ENCODE data around the gene SPAG5. TPM values are rescaled to one million over a fixed set of nuclear protein-coding genes. Genes with fewer than 3 reads are reported as not detected.

SPAG5 gene
- total and polyA plus RNA-seq, 2 experiments from 2014 or later, result 99.6 to 104 TPM

GRCh38 chr17:28555022-28555421 lies 43.8 kb downstream of the SPAG5 start:
- H3K4me1 Mint-ChIP-seq, result peaks cover 17% of the 10 kb centered on the region
- H3K27ac Mint-ChIP-seq, result no peak overlapping the region
- H3K36me3 Mint-ChIP-seq (ENCODE audit: low read depth), result peaks cover 42% of the 10 kb centered on the region
- no peak overlapping the region for H3K4me3 ChIP-seq
- no peak for DNase-seq (ENCODE audit: low spot score)
- peaks cover 8% of the 10 kb centered on the region for H3K79me2 ChIP-seq (replicated peaks; ENCODE audit: insufficient read depth)
- H3K27me3 ChIP-seq (ENCODE audit: insufficient read depth), result no peaks in the 10 kb centered on the region
- no peaks in the 10 kb centered on the region for H3K9me2 ChIP-seq (ENCODE audit: insufficient read depth)
- no peak for ATAC-seq
- peaks cover 13% of the 10 kb centered on the region for H3K27me3 Mint-ChIP-seq (ENCODE audit: insufficient read depth, low read depth, poor library complexity)
- no peak overlapping the region for H2AFZ ChIP-seq
- peaks cover 15% of the 10 kb centered on the region; the same call in 1 of the 2 replicates for H3K4me1 ChIP-seq (ENCODE audit: insufficient read depth)
- H3K4me2 ChIP-seq, result no peak overlapping the region
- H4K20me1 ChIP-seq (replicated peaks; ENCODE audit: insufficient read depth), result no peaks in the 10 kb centered on the region; the same call in 1 of the 2 replicates
- TF ChIP-seq REST (IDR thresholded peaks at IDR 0.05; ENCODE audit: unreplicated experiment) (no peak), ZNF462 (CRISPR knock-in tag; IDR thresholded peaks at IDR 0.05) (no peak), POLR2AphosphoS5 (IDR thresholded peaks at IDR 0.05; ENCODE audit: low read depth) (no peak), ETS1 (IDR thresholded peaks at IDR 0.05) (no peak), ZNF114 (CRISPR knock-in tag; IDR thresholded peaks at IDR 0.05) (no peak), CREB1 (CRISPR knock-in tag; IDR thresholded peaks at IDR 0.05; ENCODE audit: low read depth) (no peak), JUNB (IDR thresholded peaks at IDR 0.05; ENCODE audit: unreplicated experiment) (no peak), EZH2phosphoT487 (IDR thresholded peaks at IDR 0.05; ENCODE audit: unreplicated experiment) (no peak), CTCF (conservative IDR thresholded peaks at IDR 0.05; ENCODE audit: low read depth in 2 of 2) (no peak)
- no peak overlapping the region for H3K27ac ChIP-seq (ENCODE audit: low read depth)
- H3K9me3 Mint-ChIP-seq, result no peaks in the 10 kb centered on the region; the same call in 2 of the 3 replicates
- H3F3A ChIP-seq (replicated peaks; ENCODE audit: low read depth), result no peaks in the 10 kb centered on the region
- no peak overlapping the region for H3K4me3 Mint-ChIP-seq
- H3K36me3 ChIP-seq (ENCODE audit: insufficient read depth), result peaks cover 24% of the 10 kb centered on the region

All from GM23338 (cell line).